A673 (cell line): ENCODE data around the gene SLU7.

Experiments
- CTCF ChIP-seq: fragments of 300-800, 200-600 bp; sonication (generic); conservative IDR thresholded peaks from 2 replicates; pipeline ENCODE4 v1.5.1; 2017; ENCODE audit warnings: low read depth, mild to moderate bottlenecking, antibody characterized with exemption, low read length, moderate library complexity, mixed read lengths
- EZH2 ChIP-seq: fragments of 200-600 bp; sonication (generic); IDR thresholded peaks from 2 replicates; pipeline ENCODE4 v1.6.1; 2017; ENCODE audit warnings: borderline replicate concordance, low read depth, mild to moderate bottlenecking, mixed read lengths, antibody characterized with exemption, low read length; ENCODE audit not compliant: poor library complexity, severe bottlenecking

- no peak for TF ChIP-seq CTCF
- TF ChIP-seq EZH2: no peak
Observed at GRCh38 chr5:160376416-160376815, 42.5 kb downstream of the SLU7 start.
